GM12872 (cell line): ENCODE data around the gene LRRC31.

Experiments
- TF ChIP-seq, protein P1 (sequence below): IDR thresholded peaks from 3 replicates; pipeline ENCODE4 v1.5.1; 2011; ENCODE audit warnings: low read depth, mild to moderate bottlenecking, low read length, moderate library complexity; ENCODE audit not compliant: insufficient read depth

The LRRC31 gene

DNA sequence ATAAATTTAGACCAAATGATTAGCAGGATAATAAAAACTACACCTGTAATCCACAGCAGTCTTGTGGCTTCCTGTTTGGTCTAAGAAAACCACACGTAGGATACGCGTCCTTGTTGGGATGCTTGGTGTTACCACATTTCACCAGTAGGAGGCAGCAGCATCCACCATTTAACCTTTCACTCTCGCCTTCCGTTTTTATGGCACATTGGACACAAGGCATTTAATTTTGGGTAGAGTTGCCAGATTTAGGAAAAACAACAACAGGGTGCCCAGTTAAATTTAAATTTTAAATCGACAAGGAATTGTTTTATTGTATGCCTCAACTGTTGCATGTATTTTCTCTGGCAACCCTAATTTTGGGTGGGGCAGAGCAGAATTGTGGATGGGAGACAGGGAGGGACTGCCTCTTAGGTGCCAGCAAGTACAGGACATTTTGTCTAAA, 6.3 kb downstream of the LRRC31 start:
- TF ChIP-seq, protein P1, sequence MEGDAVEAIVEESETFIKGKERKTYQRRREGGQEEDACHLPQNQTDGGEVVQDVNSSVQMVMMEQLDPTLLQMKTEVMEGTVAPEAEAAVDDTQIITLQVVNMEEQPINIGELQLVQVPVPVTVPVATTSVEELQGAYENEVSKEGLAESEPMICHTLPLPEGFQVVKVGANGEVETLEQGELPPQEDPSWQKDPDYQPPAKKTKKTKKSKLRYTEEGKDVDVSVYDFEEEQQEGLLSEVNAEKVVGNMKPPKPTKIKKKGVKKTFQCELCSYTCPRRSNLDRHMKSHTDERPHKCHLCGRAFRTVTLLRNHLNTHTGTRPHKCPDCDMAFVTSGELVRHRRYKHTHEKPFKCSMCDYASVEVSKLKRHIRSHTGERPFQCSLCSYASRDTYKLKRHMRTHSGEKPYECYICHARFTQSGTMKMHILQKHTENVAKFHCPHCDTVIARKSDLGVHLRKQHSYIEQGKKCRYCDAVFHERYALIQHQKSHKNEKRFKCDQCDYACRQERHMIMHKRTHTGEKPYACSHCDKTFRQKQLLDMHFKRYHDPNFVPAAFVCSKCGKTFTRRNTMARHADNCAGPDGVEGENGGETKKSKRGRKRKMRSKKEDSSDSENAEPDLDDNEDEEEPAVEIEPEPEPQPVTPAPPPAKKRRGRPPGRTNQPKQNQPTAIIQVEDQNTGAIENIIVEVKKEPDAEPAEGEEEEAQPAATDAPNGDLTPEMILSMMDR, result peak; percentile 93

DNA sequence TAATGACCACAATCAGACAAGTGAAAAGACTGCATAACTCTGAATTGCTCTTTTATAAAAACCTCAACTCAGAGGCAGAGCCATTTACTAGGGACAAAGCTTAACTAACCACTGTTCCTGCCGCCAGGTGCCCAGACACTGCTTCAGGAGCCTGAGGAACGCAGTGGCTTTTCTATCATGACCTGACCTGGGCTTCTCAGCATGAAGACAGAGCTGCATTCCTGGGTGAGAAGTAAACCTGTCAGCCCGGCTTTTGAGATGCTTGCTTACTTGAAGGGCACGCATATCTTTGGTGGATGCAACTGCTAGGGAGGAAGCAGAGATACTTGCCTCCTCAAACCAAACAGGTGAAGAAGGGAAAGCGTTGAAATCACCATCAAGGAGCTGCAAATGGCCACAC, 7.9 kb downstream of the LRRC31 start:
- TF ChIP-seq, protein P1, result no peak

DNA sequence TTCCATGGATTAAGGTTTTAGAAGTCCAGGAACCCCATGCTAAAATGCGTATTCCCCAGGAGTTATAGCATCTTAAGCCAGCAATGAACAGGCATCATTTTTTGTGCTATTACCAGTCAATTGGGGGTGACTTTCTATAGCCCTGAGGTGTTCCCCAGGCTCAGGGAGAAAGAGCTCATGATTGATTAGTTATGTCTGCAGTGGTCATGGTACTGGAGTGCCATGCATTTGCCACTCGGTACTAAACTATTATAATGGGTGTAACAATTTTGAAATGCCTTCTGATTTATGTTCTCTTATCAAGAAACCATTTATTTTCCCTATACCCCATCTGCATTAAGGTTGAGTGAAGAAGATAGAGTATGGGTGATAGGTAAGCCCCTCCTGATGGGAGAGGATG, 11.9 kb downstream of the LRRC31 start:
- TF ChIP-seq, protein P1, result no peak

DNA sequence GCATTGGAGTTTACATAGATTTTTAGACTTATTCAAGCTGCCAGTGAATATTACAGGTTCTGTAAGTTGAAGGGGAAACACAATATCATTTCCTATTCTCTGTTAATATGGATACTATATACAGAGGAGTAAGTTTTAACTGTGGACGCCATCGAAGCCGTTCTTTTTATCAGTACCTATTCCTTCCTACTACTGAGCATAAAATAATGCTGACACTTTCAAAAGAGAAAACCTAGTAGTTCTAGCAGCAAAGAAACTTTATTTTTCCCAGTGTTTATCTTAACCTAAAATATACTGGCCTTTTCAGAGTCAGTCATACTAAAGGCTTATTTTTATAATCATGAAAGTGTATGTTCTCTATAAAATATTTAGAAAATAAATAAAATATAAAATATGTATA, 14.2 kb downstream of the LRRC31 start:
- TF ChIP-seq, protein P1, result no peak

DNA sequence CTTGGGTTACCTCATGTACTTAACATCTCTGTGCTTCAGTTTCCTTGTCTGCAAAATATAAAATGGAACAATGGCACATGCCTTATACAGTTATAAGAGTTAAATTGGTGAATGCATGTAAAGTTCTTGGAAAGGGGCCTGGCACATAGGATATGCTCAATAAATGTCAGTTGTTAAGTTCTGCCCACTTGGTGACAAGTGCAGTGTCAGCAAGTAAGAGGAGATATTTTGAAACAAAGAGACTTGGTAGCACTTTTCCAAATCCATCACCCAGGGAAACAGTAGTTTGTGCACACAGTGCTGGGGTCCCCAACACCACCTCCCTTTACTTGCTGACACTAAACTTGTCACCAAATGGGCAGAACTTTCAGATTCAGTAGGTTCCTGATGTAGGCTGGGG, 19.1 kb downstream of the LRRC31 start:
- TF ChIP-seq, protein P1, result no peak

DNA sequence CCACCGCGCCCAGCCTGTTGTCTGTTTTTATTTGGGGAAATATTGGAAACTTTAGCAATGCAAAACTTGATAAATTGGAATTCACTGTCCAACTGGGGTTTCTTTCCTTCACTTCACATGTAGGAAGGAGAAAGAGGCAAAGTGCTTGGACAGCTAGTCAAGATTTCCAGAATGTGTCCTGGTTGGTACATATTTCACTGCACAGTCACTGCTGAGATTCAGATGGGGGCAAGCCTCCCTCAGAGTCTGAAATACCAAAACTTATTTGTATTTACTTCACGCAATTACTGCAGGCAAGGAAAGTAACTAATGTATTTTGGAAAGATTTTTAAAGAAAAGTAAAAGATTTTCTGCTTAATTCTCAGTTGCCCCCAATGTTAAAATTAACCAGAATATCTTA, 21.0 kb downstream of the LRRC31 start:
- TF ChIP-seq, protein P1, result no peak

DNA sequence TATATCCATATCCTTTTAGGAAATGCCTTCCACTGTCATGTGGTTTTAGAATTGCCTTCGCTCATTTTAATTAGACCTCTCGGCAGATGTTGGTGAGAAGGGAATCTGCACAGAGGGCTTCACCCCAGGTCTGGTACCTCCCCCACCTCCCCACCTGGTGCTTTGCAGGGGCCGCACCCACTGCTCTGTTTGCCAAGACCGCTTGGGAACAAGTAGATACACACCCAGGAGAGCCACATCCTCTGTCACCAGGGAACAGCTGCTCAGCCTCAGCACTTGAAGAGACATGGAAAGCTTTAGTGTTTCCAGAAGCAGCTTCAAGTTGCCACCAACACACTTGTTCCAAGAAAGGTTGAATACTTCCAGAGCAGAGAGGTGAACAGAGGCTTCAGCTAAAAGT, 21.8 kb downstream of the LRRC31 start:
- TF ChIP-seq, protein P1, result no peak
